IMR-90 (cell line): ENCODE data around the gene OR5B3. TPM values are rescaled to one million over a fixed set of nuclear protein-coding genes. Genes with fewer than 3 reads are reported as not detected.

Experiments used
- ATAC-seq: fragments of 200-7000 bp; cut with Tn5 transposase; 2 replicates; pipeline ENCODE4 v1.9.1; 2020; ENCODE audit warnings: low read depth, mild to moderate bottlenecking, moderate library complexity
- Bru-seq: library from RNA; stranded (reverse); fragments of 400-500 nt; gene quantifications from one replicate; lab custom pipeline; 2021; lab: Mats Ljungman, UMichigan
- BruChase-seq, 2 experiments: library from RNA; stranded (reverse); fragments of 400-500 nt; gene quantifications; one replicate each; lab custom pipeline; 2021; lab: Mats Ljungman, UMichigan
- BruUV-seq: library from RNA; stranded (reverse); fragments of 400-500 nt; replicated peaks from 2 replicates; lab custom pipeline; 2021; lab: Mats Ljungman, UMichigan
- CTCF ChIA-PET: fragments of 300-600 bp; formaldehyde crosslinking; extraction: SDS; loops from one replicate; lab custom pipeline; 2021; ENCODE audit warnings: antibody characterized with exemption; lab: Yijun Ruan, JAX
- POLR2A ChIA-PET: fragments of 300-600 bp; sonication (Branson Sonifier 250); formaldehyde crosslinking; loops from one replicate; lab custom pipeline; 2022; ENCODE audit warnings: antibody characterized with exemption; ENCODE audit not compliant: unreplicated experiment; lab: Charles Lee
- DNase-seq: peaks from one replicate; pipeline ENCODE4 v3.0.0; 2013
- H2AFZ ChIP-seq: replicated peaks from 2 replicates; pipeline ENCODE3; 2013; ENCODE audit warnings: low read length, mild to moderate bottlenecking; ENCODE audit not compliant: poor library complexity
- H2AK5ac ChIP-seq: 2 replicates; pipeline ENCODE4 v1.6.1; 2013; ENCODE audit warnings: low read depth, low read length, inconsistent platforms
- H2AK9ac ChIP-seq: replicated peaks from 2 replicates; pipeline ENCODE3; 2013; ENCODE audit warnings: mild to moderate bottlenecking, low read depth, low read length, moderate library complexity; ENCODE audit not compliant: poor library complexity
- H2BK120ac ChIP-seq: 2 replicates; pipeline ENCODE4 v1.6.1; 2013; ENCODE audit warnings: low read depth, low read length, inconsistent platforms
- H2BK15ac ChIP-seq: 3 replicates; pipeline ENCODE4 v1.6.1; 2013; ENCODE audit warnings: low read depth, low read length, inconsistent platforms
- H2BK20ac ChIP-seq: 2 replicates; pipeline ENCODE4 v1.6.1; 2013; ENCODE audit warnings: low read depth, mild to moderate bottlenecking, inconsistent platforms, low read length, moderate library complexity
- H2BK5ac ChIP-seq: 2 replicates; pipeline ENCODE4 v1.6.1; 2013; ENCODE audit warnings: mild to moderate bottlenecking, low read depth, low read length, inconsistent platforms; ENCODE audit not compliant: poor library complexity, severe bottlenecking
- H3K14ac ChIP-seq: replicated peaks from 2 replicates; pipeline ENCODE4 v1.6.1; 2013; ENCODE audit warnings: low read depth, low read length, inconsistent platforms
- H3K18ac ChIP-seq: 2 replicates; pipeline ENCODE4 v1.6.1; 2013; ENCODE audit warnings: low read depth, low read length, control low read depth
- H3K23ac ChIP-seq: 2 replicates; pipeline ENCODE4 v1.6.1; 2013; ENCODE audit warnings: low read depth, low read length, inconsistent platforms
- H3K27ac ChIP-seq: 2 replicates; pipeline ENCODE4 v1.5.1; 2013; ENCODE audit warnings: mild to moderate bottlenecking, control low read depth, low read length; ENCODE audit not compliant: insufficient read depth
- H3K27me3 ChIP-seq: 2 replicates; pipeline ENCODE4 v1.6.1; 2013; ENCODE audit warnings: low read length; ENCODE audit not compliant: control insufficient read depth, insufficient read depth
- H3K36me3 ChIP-seq: 2 replicates; pipeline ENCODE4 v1.6.1; 2013; ENCODE audit warnings: low read length, mixed read lengths; ENCODE audit not compliant: control insufficient read depth, insufficient read depth
- H3K4ac ChIP-seq: 2 replicates; pipeline ENCODE4 v1.6.1; 2013; ENCODE audit warnings: low read depth, low read length, inconsistent platforms
- H3K4me1 ChIP-seq: 2 replicates; pipeline ENCODE4 v1.6.1; 2013; ENCODE audit warnings: low read length, mixed read lengths; ENCODE audit not compliant: control insufficient read depth, insufficient read depth
- H3K4me2 ChIP-seq: 2 replicates; pipeline ENCODE4 v1.6.1; 2013; ENCODE audit warnings: low read depth, mild to moderate bottlenecking, control low read depth, low read length, moderate library complexity
- H3K4me3 ChIP-seq: 2 replicates; pipeline ENCODE4 v1.5.1; 2013; ENCODE audit warnings: low read depth, mild to moderate bottlenecking, control low read depth, low read length, moderate library complexity; ENCODE audit not compliant: insufficient read depth
- H3K56ac ChIP-seq: 2 replicates; pipeline ENCODE4 v1.6.1; 2013; ENCODE audit warnings: low read length, inconsistent platforms; ENCODE audit not compliant: insufficient read depth; ENCODE audit errors: extremely low read depth
- H3K79me1 ChIP-seq, 2 experiments: 2 replicates each; pipeline ENCODE4 v1.6.1; 2013; ENCODE audit warnings: low read length in 2 of 2, inconsistent platforms in 1 of 2, low read depth in 1 of 2
- H3K9ac ChIP-seq: 2 replicates; pipeline ENCODE4 v1.6.1; 2013; ENCODE audit warnings: low read depth, low read length, control low read depth
- H3K9me1 ChIP-seq: 2 replicates; pipeline ENCODE4 v1.6.1; 2013; ENCODE audit warnings: low read length, inconsistent platforms; ENCODE audit not compliant: insufficient read depth
- H3K9me3 ChIP-seq: 2 replicates; pipeline ENCODE4 v1.6.1; 2013; ENCODE audit warnings: low read length; ENCODE audit not compliant: control insufficient read depth, insufficient read depth
- H4K20me1 ChIP-seq: 2 replicates; pipeline ENCODE4 v1.6.1; 2013; ENCODE audit warnings: low read length, inconsistent platforms; ENCODE audit not compliant: insufficient read depth
- H4K5ac ChIP-seq: 2 replicates; pipeline ENCODE4 v1.6.1; 2013; ENCODE audit warnings: mild to moderate bottlenecking, low read depth, low read length, control low read depth
- H4K8ac ChIP-seq, 2 experiments: 2 replicates each; pipeline ENCODE4 v1.6.1; 2013; ENCODE audit warnings: low read depth in 2 of 2, low read length in 2 of 2, control low read depth in 1 of 2, inconsistent platforms in 1 of 2
- H4K91ac ChIP-seq: 2 replicates; pipeline ENCODE4 v1.6.1; 2013; ENCODE audit warnings: low read depth, low read length, inconsistent platforms; ENCODE audit not compliant: insufficient read depth
- BHLHE40 ChIP-seq: fragments of 150-350 bp; IDR thresholded peaks from 2 replicates; pipeline ENCODE4 v1.6.1; 2016; ENCODE audit warnings: mild to moderate bottlenecking, low read depth, low read length
- CEBPB ChIP-seq: IDR thresholded peaks from 2 replicates; pipeline ENCODE4 v1.6.1; 2012; ENCODE audit warnings: low read depth, low read length, improper control_type of control experiment
- CHD1 ChIP-seq: IDR thresholded peaks from 2 replicates; pipeline ENCODE4 v1.6.1; 2012; ENCODE audit warnings: low read depth, low read length, improper control_type of control experiment
- ELK1 ChIP-seq: fragments of 150-350 bp; IDR thresholded peaks from 2 replicates; pipeline ENCODE4 v1.6.1; 2016; ENCODE audit warnings: low read depth, mild to moderate bottlenecking, low read length, moderate library complexity, borderline replicate concordance
- FOS ChIP-seq: fragments of 150-350 bp; IDR thresholded peaks from 2 replicates; pipeline ENCODE4 v1.6.1; 2016; ENCODE audit warnings: low read depth, low read length
- MAFK ChIP-seq: IDR thresholded peaks from 2 replicates; pipeline ENCODE4 v1.6.1; 2012; ENCODE audit warnings: low read depth, low read length, improper control_type of control experiment
- MAZ ChIP-seq: IDR thresholded peaks from 2 replicates; pipeline ENCODE4 v1.6.1; 2012; ENCODE audit warnings: low read depth, mild to moderate bottlenecking, low read length, improper control_type of control experiment, moderate library complexity, borderline replicate concordance
- MXI1 ChIP-seq: IDR thresholded peaks from 2 replicates; pipeline ENCODE4 v1.6.1; 2012; ENCODE audit warnings: low read depth, mild to moderate bottlenecking, low read length, moderate library complexity, borderline replicate concordance
- NFE2L2 ChIP-seq: fragments of 150-350 bp; IDR thresholded peaks from 2 replicates; pipeline ENCODE4 v1.6.1; 2016; ENCODE audit warnings: low read depth, mild to moderate bottlenecking, low read length
- POLR2A ChIP-seq: IDR thresholded peaks from 2 replicates; pipeline ENCODE4 v1.6.1; 2012; ENCODE audit warnings: mild to moderate bottlenecking, low read depth, low read length
- RAD21 ChIP-seq: IDR thresholded peaks from 2 replicates; pipeline ENCODE4 v1.6.1; 2012; ENCODE audit warnings: low read length, improper control_type of control experiment
- RCOR1 ChIP-seq: IDR thresholded peaks from 2 replicates; pipeline ENCODE4 v1.6.1; 2012; ENCODE audit warnings: mild to moderate bottlenecking, low read length, improper control_type of control experiment; ENCODE audit not compliant: insufficient replicate concordance
- WGBS, 2 experiments: methylation state at CpG; one replicate each; pipeline versions ENCODE4 v1.1.5 to v1.1.7; 2013; ENCODE audit warnings: missing lambda C conversion rate in 2 of 2; ENCODE audit not compliant: insufficient read length in 1 of 2; ENCODE audit errors: extremely low coverage in 2 of 2; 5-methylcytosine and 5-hydroxymethylcytosine counted together
- dilution Hi-C: fragments of 300-500 bp; cut with HindIII; formaldehyde crosslinking; loops from one replicate; pipeline ENCODE4 v1.14.3; 2018; ENCODE audit warnings: low sequenced_read_pairs; ENCODE audit not compliant: unreplicated experiment
- in situ Hi-C: fragments of 300-500 bp; cut with MboI; formaldehyde crosslinking; loops from 3 replicates; pipeline ENCODE4 v1.14.3; 2019; ENCODE audit warnings: low sequenced_read_pairs, inconsistent platforms, mixed read lengths
- intact Hi-C: fragments of 100-400 bp; cut with micrococcal nuclease; formaldehyde crosslinking; loops from 2 replicates; pipeline ENCODE4 v1.10.0; 2022
- long read RNA-seq: library from polyadenylated mRNA; unstranded; transcript quantifications from one replicate; pipeline ENCODE4 v2.0.0, GENCODE V29; 2021; ENCODE audit not compliant: unreplicated experiment
- polyA plus RNA-seq, 3 experiments: library from polyadenylated mRNA; depleted of rRNA; stranded (reverse); fragments of >200 nt; gene quantifications; 2 replicates each; pipeline ENCODE4 v1.2.3, GENCODE V29; 2012; ENCODE audit warnings: low replicate concordance in 1 of 3
- total RNA-seq: library from RNA; depleted of rRNA; stranded (reverse); fragments of >200 nt; gene quantifications from 2 replicates; pipeline ENCODE4 v1.2.3, GENCODE V29; 2012; rRNA removed
- TF ChIP-seq, protein P1 (sequence below): fragments of 150-350 bp; IDR thresholded peaks from 2 replicates; pipeline ENCODE4 v1.6.1; 2017; ENCODE audit warnings: mild to moderate bottlenecking, antibody characterized with exemption, low read length, low read depth

The OR5B3 gene
- not detected in 2 replicates for total RNA-seq
- polyA plus RNA-seq (2012; rRNA removed), result not detected in 2 replicates
- not detected in 2 replicates for polyA plus RNA-seq (2012; cell fraction: cytosol; rRNA removed)
- not detected in 2 replicates for polyA plus RNA-seq (2012; cell fraction: nucleus; rRNA removed; ENCODE audit: low replicate concordance)
- Bru-seq, nascent RNA, result not detected
- percentile 12 among the genes with signal in this experiment for BruChase-seq, experiment 1, labeled RNA remaining after a 6-hour chase
- percentile 15 among the genes with signal in this experiment for BruChase-seq, experiment 2, labeled RNA remaining after a 2-hour chase
- long read RNA-seq, result 0 reads

DNA sequence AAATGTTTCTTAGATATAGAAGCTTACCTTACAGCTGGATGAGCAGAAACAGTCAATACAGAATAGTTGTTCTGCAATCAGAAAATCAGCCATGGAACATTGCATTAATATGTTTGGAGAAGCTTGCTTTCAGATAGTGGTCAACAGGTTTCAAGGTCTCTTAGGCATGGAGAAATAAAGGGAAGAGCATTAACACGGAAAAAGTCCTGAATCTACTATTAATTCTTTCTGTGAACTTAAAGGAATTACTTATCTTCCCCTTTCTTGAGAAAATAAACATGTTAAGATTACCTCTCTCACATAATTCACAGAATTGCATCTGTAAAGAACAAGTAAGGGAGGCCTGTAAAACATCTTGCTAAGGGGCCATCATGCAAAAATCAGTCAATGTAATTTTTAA is at the start of gene OR5B3:
Gene OR5B3 (minus strand): TSS at position 101 of the 400 bp plus-strand sequence. CDS start 3,465 bp downstream, outside the sequence.
- H4K20me1 ChIP-seq, result no peaks in the 10 kb centered on the region
- no peak within 1 kb of the TSS for H4K5ac ChIP-seq
- no peaks in the 10 kb centered on the region for H3K9me1 ChIP-seq
- H3K18ac ChIP-seq, result no peak within 1 kb of the TSS
- TF ChIP-seq, protein P1, sequence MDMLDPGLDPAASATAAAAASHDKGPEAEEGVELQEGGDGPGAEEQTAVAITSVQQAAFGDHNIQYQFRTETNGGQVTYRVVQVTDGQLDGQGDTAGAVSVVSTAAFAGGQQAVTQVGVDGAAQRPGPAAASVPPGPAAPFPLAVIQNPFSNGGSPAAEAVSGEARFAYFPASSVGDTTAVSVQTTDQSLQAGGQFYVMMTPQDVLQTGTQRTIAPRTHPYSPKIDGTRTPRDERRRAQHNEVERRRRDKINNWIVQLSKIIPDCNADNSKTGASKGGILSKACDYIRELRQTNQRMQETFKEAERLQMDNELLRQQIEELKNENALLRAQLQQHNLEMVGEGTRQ, result no peak
- TF ChIP-seq CHD1 (no peak), MXI1 (no peak), MAZ (no peak), ELK1 (no peak), BHLHE40 (no peak), CEBPB (no peak), RAD21 (no peak), RCOR1 (no peak), FOS (no peak), NFE2L2 (no peak), POLR2A (no peak), MAFK (no peak)
- no peak within 1 kb of the TSS for H2AK9ac ChIP-seq
- no peak within 1 kb of the TSS for H3K4ac ChIP-seq
- no TSS peak for BruUV-seq
- H3K36me3 ChIP-seq, result no peaks in the 10 kb centered on the region
- no peak for DNase-seq
- H3K14ac ChIP-seq, result no peak within 1 kb of the TSS
- no peak within 1 kb of the TSS for H2BK120ac ChIP-seq
- H3K4me2 ChIP-seq, result no peak within 1 kb of the TSS
- H3K4me3 ChIP-seq, result no peak within 1 kb of the TSS
- H2BK5ac ChIP-seq, result no peak within 1 kb of the TSS
- dilution Hi-C loops (no loop called here), intact Hi-C loops (no loop called here), in situ Hi-C loops (no loop called here)
- no peak within 1 kb of the TSS for H3K56ac ChIP-seq
- H3K23ac ChIP-seq, result no peak within 1 kb of the TSS
- ChIA-PET CTCF (no interaction called here), POLR2A (interaction anchor here (0.6 kb wide), 1 partner anchor 45 kb away, joined by 5 read pairs; no protein-coding TSS in a partner anchor)
- no peak within 1 kb of the TSS for H2AK5ac ChIP-seq
- H2AFZ ChIP-seq, result no peak within 1 kb of the TSS
- no peak within 1 kb of the TSS for H2BK20ac ChIP-seq
- H2BK15ac ChIP-seq, result no peak within 1 kb of the TSS
- no peak for ATAC-seq
- H3K27me3 ChIP-seq, result no peaks in the 10 kb centered on the region
- peaks cover 18% of the 10 kb centered on the region for H3K9me3 ChIP-seq
- H4K8ac ChIP-seq, result no peak within 1 kb of the TSS
- no peak within 1 kb of the TSS for H3K9ac ChIP-seq
- no peaks in the 10 kb centered on the region for H3K4me1 ChIP-seq
- no peak within 1 kb of the TSS for H4K91ac ChIP-seq
- no peak within 1 kb of the TSS for H3K27ac ChIP-seq
- H3K79me1 ChIP-seq, result no peaks in the 10 kb centered on the region
- no CpG with 5 or more reads among the region's 1 CpG for WGBS, 2 experiments
